ACC112 (cell line): ENCODE measurements around the gene DOCK4.

Experiments used
- H2AFZ ChIP-seq: fragments of 200-600 bp; sonication (generic); one replicate; pipeline ENCODE4 v1.6.0; 2017; ENCODE audit warnings: antibody characterized with exemption, low read length; ENCODE audit not compliant: unreplicated experiment
- H3K27ac ChIP-seq: fragments of 200-600 bp; sonication (generic); 2 replicates; pipeline ENCODE4 v1.5.1; 2014; ENCODE audit warnings: low read depth, mild to moderate bottlenecking, antibody characterized with exemption, low read length, moderate library complexity
- H3K27me3 ChIP-seq: fragments of 200-600 bp; sonication (generic); 2 replicates; pipeline ENCODE4 v1.6.1; 2014; ENCODE audit warnings: mild to moderate bottlenecking, antibody characterized with exemption, low read length, moderate library complexity, mixed read lengths; ENCODE audit not compliant: insufficient read depth
- H3K36me3 ChIP-seq: fragments of 200-600 bp; sonication (generic); 2 replicates; pipeline ENCODE4 v1.6.1; 2016; ENCODE audit warnings: mild to moderate bottlenecking, antibody characterized with exemption, low read length, moderate library complexity, mixed read lengths; ENCODE audit not compliant: insufficient read depth
- H3K4me1 ChIP-seq: fragments of 200-600 bp; sonication (generic); one replicate; pipeline ENCODE4 v1.6.1; 2016; ENCODE audit warnings: low read length, mixed read lengths; ENCODE audit not compliant: insufficient read depth, unreplicated experiment, control insufficient read depth
- H3K4me3 ChIP-seq: fragments of 200-600 bp; sonication (generic); 2 replicates; pipeline ENCODE4 v1.5.1; 2014; ENCODE audit warnings: mild to moderate bottlenecking, low read depth, low read length
- H3K79me2 ChIP-seq: fragments of 200-600 bp; sonication (generic); one replicate; pipeline ENCODE4 v1.6.0; 2016; ENCODE audit warnings: low read length; ENCODE audit not compliant: control insufficient read depth, unreplicated experiment, insufficient read depth

DOCK4 gene

GRCh38 chr7:112190120-112190519, 16.1 kb downstream of the DOCK4 start:
- Histone ChIP-seq H3K4me3 (no peak overlapping the region), H2AFZ (no peak overlapping the region), H3K79me2 (peaks cover 7% of the 10 kb centered on the region), H3K4me1 (peaks cover 8% of the 10 kb centered on the region), H3K36me3 (no peaks in the 10 kb centered on the region), H3K27ac (no peak overlapping the region), H3K27me3 (no peaks in the 10 kb centered on the region)

DNA sequence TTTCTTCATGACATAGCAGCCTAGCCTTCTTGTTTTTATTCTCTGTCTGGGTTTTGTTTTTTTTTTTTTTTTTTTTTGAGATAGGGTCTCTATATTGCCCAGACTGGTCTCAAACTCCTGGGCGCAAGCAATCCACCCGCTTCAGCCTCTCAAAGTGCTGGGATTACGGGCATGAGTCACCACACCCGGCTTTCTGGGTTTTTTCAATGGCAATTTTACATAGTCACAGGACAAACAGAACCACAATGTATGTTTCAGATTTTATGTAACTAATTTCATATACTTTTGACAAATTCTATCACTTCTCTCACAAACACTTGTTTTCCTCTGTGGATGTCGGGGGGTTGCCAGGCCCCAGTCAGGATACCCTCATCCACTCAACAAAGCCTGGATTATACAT, 16.5 kb downstream of the DOCK4 start:
- H3K4me3 ChIP-seq = no peak overlapping the region
- no peaks in the 10 kb centered on the region for H3K36me3 ChIP-seq
- H3K4me1 ChIP-seq = peaks cover 8% of the 10 kb centered on the region
- H3K27ac ChIP-seq = no peak overlapping the region
- peaks cover 7% of the 10 kb centered on the region for H3K79me2 ChIP-seq
- no peaks in the 10 kb centered on the region for H3K27me3 ChIP-seq
- no peak overlapping the region for H2AFZ ChIP-seq

GRCh38 chr7:112188257-112188656, 17.9 kb downstream of the DOCK4 start:
- Histone ChIP-seq H2AFZ (no peak overlapping the region), H3K4me1 (peaks cover 8% of the 10 kb centered on the region), H3K27ac (no peak overlapping the region), H3K27me3 (no peaks in the 10 kb centered on the region), H3K36me3 (no peaks in the 10 kb centered on the region), H3K4me3 (no peak overlapping the region), H3K79me2 (peaks cover 3% of the 10 kb centered on the region)

GRCh38 chr7:112186300-112186699, 19.9 kb downstream of the DOCK4 start:
- Histone ChIP-seq H3K27ac (no peak overlapping the region), H3K4me1 (no peaks in the 10 kb centered on the region), H3K36me3 (no peaks in the 10 kb centered on the region), H3K4me3 (no peak overlapping the region), H3K27me3 (no peaks in the 10 kb centered on the region), H2AFZ (no peak overlapping the region), H3K79me2 (peaks cover 3% of the 10 kb centered on the region)

DNA sequence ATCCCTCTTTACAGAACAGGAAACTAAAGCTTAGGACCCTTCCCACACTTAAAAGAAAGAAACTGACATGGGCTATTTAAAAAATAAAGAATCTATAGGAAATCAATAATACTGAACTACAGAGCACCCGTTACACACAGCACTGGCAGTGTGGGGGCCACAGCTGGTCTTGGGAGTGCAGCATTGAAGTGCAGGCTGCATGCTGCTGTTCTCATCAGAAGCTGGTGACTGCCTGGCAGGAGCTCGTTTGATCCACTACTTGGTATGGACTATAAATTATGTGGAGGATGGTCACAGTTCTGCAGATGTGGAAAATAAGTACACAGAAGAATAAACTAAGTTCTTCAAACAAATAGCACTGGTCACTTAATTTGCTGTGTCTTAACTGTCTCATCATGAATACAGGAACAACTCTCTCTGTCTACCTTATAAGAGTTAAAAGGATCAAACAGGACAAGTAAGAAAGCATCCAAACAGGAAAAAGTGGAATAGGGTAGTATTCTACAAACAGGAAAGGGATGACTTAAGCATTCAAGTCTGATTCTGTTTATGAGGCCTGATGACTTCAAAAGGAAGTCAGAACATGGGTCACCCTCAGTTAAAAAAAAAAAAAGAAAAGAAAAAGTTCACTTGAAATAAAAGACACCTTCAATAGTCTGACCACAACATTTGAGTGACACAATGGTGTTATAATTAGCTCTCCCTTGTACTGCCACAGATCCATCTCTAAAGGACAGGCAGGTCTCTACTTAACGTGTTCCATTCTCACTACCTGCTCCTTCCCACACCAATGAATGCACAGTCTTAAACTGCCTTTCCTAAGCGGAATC, 21.0 kb downstream of the DOCK4 start:
- Histone ChIP-seq H3K36me3 (no peaks in the 10 kb centered on the region), H3K4me3 (no peak overlapping the region), H3K79me2 (peaks cover 3% of the 10 kb centered on the region), H2AFZ (no peak overlapping the region), H3K27ac (no peak overlapping the region), H3K4me1 (no peaks in the 10 kb centered on the region), H3K27me3 (no peaks in the 10 kb centered on the region)

DNA sequence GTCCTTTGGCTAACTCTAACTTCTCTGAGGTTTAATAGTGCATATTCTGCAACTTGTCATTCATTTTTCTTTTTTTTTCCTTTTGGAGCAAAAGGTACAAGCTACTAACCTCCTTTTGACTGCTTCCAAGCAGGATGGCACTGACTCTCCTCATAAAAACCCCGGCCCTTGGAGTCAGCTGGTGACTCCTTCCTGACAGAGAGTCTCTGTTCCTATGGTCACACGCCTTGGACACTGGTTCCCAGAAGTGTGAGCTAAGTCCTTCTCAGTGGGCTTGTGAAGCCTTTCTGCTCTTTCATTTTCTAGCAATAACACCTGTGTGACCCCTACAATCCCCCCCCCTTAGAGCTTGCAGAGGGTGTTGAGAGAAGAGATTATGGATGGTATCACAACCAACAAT, 21.7 kb downstream of the DOCK4 start:
- Histone ChIP-seq H3K4me3 (no peak overlapping the region), H3K27ac (no peak overlapping the region), H3K36me3 (no peaks in the 10 kb centered on the region), H2AFZ (no peak overlapping the region), H3K79me2 (peaks cover 3% of the 10 kb centered on the region), H3K27me3 (no peaks in the 10 kb centered on the region), H3K4me1 (no peaks in the 10 kb centered on the region)

- H3K4me3 ChIP-seq = no peak overlapping the region
- H2AFZ ChIP-seq = no peak overlapping the region
- no peaks in the 10 kb centered on the region for H3K27me3 ChIP-seq
- H3K27ac ChIP-seq = no peak overlapping the region
- no peaks in the 10 kb centered on the region for H3K36me3 ChIP-seq
- H3K79me2 ChIP-seq = peaks cover 3% of the 10 kb centered on the region
- no peaks in the 10 kb centered on the region for H3K4me1 ChIP-seq
Measured at GRCh38 chr7:112183266-112183665, 22.9 kb downstream of the DOCK4 start.

DNA sequence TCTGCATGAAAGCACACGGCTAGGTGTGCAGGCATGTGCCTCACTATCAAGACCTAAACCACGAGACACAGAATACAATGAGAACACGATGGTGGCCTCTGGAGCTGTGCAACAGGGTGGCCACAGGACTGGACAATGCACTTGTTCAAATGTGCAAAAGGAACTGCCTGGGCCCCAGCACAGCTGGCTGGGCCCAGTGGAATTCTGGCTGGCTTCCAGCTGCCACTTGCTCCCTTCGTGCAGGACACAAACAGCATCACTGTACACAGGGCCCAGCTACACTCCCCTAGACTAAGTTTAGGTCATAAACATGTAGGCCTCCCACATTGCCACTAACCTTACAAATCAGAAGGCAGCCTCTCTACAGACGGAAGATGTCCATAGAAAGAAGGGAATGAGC, 23.4 kb downstream of the DOCK4 start:
- no peaks in the 10 kb centered on the region for H3K4me1 ChIP-seq
- no peak overlapping the region for H2AFZ ChIP-seq
- H3K36me3 ChIP-seq = no peaks in the 10 kb centered on the region
- H3K27ac ChIP-seq = no peak overlapping the region
- no peaks in the 10 kb centered on the region for H3K79me2 ChIP-seq
- H3K4me3 ChIP-seq = no peak overlapping the region
- no peaks in the 10 kb centered on the region for H3K27me3 ChIP-seq

GRCh38 chr7:112180223-112180622, 26.0 kb downstream of the DOCK4 start:
- Histone ChIP-seq H3K4me3 (no peak overlapping the region), H2AFZ (no peak overlapping the region), H3K36me3 (no peaks in the 10 kb centered on the region)

DNA sequence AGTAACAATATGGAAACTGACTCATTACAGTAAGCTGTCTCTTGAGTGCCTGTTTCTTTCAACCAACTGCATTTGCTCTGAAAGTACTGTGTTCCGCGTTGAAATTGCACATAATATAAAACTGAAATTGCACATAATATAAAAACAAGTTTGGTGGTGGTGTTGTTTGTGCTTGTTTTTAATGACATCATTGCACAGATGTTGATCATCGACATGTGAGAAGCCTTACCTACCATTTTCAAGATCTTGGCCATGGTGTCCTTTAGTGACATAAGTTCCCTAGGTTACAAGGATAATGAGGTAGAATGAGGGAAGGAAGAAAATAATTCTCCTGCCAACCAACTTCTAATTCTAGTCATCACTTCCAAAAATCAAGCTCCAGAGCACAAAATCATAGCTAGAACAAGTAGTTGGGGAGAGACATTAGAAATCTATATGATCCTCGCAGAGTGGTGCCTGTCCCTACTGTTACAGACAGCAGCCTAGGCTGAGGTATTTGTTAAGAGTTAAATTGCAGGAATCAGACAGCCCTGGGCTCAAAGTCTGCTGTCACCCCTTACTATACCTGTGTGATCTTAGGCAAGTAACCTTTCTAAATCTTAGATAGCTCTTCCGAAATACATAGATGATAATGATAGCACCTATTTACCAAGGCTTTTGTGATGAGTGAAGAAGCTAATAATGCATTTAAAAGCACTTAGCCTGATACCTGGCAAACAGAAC, 29.3 kb downstream of the DOCK4 start:
- H3K27ac ChIP-seq = no peak overlapping the region

More at GRCh38 chr7:112180223-112180622, 26.0 kb downstream of the DOCK4 start:
- H3K79me2 ChIP-seq = no peaks in the 10 kb centered on the region
- H3K27me3 ChIP-seq = no peaks in the 10 kb centered on the region
- H3K27ac ChIP-seq = no peak overlapping the region
- no peaks in the 10 kb centered on the region for H3K4me1 ChIP-seq

DNA sequence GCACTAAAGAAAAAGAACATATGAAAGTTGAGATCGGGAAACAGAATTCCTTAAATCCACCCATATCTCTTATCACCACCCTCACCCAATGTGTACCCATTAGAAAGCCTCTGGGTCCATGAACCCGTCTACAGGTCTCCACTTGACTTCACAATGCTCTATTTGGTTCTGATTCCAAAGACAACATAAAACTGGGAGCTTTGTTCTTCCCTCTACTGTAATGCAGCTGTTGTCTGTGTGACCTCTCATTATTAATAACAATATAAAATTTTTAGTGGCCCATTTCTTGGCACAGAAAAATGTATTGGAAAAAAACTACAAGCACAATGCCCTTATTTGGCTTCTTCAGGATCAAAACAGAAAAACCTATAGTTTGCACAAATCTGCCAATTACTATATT, 30.0 kb downstream of the DOCK4 start:
- H3K27me3 ChIP-seq = no peaks in the 10 kb centered on the region
- H3K36me3 ChIP-seq = no peaks in the 10 kb centered on the region
- no peaks in the 10 kb centered on the region for H3K4me1 ChIP-seq
- H3K27ac ChIP-seq = no peak overlapping the region
- H3K79me2 ChIP-seq = no peaks in the 10 kb centered on the region
- H2AFZ ChIP-seq = no peak overlapping the region
- H3K4me3 ChIP-seq = no peak overlapping the region

More for the DNA sequence above, 29.3 kb downstream of the DOCK4 start:
- Histone ChIP-seq H2AFZ (no peak overlapping the region), H3K27me3 (no peaks in the 10 kb centered on the region), H3K36me3 (no peaks in the 10 kb centered on the region), H3K4me1 (no peaks in the 10 kb centered on the region), H3K4me3 (no peak overlapping the region), H3K79me2 (no peaks in the 10 kb centered on the region)
